HG03064 (cell line): ENCODE results near the gene WSCD1.

Experiments used
- ATAC-seq: cut with Tn5 transposase; IDR thresholded peaks from one replicate; pipeline ENCODE4 v1.9.1; 2021; ENCODE audit warnings: low read depth; ENCODE audit not compliant: unreplicated experiment

Gene WSCD1

GRCh38 chr17:6084311-6085161 lies 14.4 kb downstream of the WSCD1 start:
- no peak for ATAC-seq

DNA sequence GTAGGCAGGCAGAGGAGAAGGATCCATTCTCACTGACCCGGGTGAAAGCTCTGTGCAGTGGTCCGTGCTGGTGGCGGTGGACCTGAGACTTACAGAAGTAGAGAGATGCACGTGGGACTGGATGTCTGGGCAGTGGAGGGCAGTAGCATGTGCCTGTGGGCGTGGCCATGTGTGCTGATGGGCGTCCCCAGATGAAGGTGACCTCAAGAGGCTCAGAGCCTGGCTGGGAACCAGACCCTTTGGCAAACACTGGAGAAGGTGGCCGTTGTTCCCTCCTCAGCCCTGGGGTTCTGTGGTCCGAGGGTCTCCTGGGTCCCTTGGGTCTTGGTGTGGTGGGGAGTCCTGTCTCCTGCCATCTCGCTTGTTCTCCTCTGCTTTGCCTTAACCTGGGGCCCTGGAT lies 15.6 kb downstream of the WSCD1 start:
- ATAC-seq = no peak

DNA sequence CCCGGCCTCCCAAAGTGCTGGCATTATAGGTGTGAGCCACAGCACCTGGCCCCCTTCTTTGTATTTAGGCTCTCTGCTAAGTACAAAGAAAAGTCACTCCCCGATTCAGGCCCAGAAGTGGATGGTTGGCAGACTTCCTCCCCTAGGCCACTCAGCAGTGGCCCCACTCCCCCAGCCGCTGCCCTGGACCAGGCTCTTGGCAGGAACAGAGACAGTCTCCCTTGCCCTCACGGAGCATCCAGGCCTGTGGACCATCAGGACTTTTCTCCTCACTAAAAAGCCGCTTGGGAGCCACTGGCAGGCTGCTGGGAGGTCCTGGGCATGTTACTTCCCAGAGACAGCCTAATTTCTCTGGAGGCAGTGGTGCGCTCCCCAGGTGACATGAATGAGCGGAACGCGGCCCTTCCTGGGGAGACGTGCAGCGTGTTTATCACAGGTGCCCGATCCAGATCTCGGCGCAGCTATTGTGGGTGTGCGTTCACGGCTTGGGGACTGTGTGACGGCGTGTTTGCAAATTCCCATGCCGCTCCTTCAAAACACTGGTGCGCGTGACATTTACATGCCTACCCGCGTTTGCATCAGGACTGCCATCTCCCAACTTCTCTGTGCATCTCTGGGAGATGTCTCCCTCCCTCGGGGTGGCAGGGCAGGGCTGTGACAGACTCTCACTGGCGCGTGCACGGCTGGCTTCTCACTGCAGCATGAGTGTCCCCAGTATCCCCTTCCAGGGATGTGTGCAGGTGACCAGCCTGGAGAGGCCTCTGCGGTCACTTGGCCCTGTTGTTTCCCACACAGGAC lies 16.6 kb downstream of the WSCD1 start:
- no peak for ATAC-seq

DNA sequence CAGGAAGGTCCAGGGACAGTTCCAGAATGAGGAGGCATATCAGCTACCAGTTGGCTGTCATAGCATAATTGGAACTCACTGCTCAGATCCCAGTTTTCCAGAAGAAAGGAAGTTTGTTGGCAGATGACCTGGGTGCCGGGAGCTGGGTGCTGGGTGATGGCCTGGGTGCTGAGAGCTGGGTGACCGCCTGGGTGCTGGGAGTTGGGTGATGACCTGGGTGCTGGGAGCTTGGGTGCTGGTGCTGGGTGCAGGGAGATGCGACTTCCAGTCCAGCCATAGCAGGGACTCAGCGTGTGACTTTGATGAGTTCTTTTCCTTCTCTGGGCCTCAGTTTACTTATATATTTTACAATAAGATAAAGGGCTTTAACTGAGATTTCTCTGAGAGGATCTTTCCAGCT lies 18.0 kb downstream of the WSCD1 start:
- no peak for ATAC-seq

- no peak for ATAC-seq
These were observed 20.1 kb downstream of the WSCD1 start for GRCh38 chr17:6090253-6090652.

DNA sequence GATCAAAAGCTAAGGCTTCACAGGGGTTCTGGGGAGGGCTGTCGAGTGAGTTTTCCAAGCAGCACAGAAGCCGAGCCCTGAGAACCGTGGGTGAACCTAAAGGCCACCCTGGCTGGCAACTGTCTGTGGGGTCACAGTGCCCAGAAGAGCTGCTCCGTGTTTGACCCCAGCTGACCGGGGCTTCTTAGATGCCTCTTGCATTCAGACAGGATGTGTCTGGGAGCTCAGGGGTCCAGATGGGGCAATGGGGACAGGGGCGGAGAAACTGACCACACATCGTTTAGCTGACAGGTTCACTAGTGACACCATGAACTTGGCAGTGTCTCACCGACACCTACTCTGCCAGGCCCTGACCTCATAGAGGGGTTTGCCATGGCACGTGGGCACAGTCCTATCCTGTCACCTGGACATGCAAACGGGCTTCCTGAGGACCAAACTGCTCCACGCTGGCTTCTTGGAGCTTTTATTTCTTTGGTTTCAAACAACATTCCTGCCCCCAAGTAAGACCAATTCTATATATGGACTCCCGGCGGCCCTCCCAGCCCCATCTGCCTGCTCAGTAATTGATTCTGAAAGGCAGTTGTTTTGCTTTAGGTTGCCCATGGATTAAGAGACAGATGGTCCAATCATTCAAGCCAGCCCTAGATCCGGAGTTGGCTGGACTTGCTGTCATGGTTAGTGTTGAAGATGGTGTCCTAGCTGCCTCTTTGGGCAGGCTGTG lies 22.2 kb downstream of the WSCD1 start:
- ATAC-seq = no peak

DNA sequence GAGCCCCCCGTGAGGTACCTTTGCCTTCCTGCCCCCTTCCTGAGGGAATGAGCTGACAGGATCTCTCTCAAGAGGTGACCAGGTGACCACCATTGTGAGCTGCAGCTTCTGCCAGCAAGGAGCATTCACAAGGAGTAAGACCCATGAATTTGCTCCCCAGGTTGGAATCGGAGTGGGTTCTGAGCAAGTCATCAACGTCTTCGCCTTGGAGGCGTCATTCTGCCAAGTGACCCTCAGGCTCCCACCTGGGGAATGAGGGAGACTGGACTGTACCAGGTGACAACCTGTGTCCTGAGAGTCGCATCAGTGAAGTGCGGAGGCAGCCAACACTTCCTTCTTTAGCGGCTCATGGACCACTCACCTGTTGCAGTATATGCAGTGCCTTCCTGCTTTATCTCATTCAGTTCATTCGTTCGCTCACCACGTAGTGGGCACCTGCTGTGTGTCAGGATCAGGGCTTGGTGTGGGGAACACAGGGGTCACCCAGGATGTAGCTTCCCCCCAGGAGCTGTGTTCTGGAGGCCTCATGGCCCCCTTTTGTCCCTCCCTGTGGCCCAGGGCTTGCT lies 22.8 kb downstream of the WSCD1 start:
- ATAC-seq = no peak

- no peak for ATAC-seq
These were observed 24.3 kb downstream of the WSCD1 start for GRCh38 chr17:6094453-6094852.

DNA sequence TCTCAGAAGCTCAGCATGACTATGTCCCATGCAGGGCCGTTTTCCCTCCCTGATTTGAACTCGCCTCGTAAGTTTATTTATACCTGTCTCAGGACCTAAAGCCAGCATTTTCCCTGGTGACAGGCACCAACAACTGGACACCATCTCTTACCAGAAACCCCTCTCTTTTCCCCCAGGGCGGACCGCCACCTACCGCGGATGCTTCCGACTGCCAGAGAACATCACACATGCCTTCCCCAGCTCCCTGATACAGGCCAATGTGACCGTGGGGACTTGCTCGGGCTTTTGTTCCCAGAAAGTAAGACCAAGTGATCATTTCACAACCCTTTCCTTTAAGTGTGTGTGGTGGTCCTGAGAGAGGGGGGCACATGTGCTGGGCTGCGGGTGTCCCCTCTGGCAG lies 24.7 kb downstream of the WSCD1 start:
- no peak for ATAC-seq

- ATAC-seq = no peak
These were observed 25.3 kb downstream of the WSCD1 start for GRCh38 chr17:6095501-6095900.

GRCh38 chr17:6096201-6097004 lies 26.2 kb downstream of the WSCD1 start:
- ATAC-seq = no peak

DNA sequence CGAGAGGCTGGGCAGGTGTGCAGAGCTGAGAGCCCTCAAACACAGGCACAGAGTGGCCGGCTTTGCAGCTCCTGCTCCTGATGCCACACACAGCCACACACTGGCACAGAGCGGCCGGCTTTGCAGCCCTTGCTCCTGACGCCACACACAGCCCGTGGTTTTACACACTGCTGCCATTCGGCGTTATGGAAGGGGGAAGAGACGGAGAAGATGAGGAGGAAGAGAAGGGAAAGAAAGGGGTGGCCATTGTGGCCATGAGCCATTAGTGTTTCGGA lies 26.8 kb downstream of the WSCD1 start:
- ATAC-seq = no peak

DNA sequence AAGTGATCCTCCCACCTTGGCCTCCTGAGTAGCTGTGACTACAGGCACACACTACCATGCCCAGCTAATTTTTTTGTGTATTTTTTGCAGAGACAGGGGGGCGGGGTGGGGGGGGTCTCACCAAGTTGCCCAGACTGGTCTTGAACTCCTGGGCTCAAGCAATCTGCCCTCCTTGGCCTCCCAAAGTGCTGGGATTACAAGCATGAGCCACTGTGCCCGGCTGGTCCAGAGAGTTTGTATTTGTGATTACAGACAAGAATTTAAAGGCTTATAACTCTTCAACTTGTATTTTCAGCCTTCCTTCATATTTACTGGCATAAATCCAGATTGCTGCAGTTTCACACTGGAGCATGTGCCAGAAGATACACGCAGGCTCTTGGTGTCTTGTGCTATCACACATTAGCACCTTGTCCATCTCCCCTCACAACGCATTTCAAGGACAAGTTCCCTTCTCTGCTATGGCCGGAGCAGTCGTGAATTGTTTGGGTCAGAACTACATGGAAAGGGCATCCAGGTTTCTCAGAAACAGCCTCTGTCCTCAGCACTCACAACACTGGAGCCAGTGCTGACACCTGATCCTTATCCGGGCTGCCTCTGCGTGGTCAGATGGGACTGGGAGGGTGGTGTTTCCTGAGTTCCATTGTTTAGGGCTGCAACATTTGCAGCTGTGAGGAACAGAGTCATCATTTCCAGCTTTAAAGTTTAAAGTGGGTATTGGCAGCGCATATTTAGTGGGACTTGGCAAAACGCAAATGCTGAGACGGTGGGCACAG lies 28.1 kb downstream of the WSCD1 start:
- no peak for ATAC-seq

DNA sequence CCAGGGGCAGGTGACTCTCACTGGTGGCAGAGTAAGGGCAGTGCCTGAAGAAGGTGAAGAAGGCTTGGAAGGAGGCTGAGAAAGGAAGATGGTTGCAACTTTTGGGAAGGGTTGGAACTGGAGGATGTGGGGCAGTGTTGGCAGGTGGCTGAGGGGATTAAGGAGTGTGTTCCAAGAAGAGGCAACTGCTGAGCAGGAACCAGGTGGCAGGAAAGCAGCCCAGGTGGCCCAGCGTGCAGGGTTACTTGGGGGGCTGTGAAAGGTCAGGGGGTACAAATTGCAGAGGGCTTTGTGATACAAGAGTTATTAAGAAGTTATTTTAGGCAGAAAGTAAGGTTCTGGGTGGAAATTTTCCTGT lies 28.6 kb downstream of the WSCD1 start:
- no peak for ATAC-seq

DNA sequence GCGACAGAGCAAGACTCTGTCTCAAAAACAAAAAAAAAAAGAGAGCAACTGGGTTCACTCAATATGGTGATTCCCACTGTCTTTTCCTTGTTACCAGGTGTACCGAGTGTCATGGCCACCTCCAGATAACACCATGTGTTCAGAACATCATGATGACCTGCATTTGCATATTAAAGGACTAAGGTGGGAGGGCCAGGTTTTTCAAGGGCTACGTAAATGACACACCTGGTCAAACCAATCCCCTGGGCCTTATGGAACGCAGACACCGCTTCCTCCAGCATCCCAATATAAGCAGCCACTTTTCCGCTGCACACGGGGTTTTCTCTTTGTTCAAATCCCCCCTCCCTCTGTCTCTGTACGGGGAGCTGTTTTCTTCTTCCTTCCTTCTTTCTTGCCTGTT lies 29.3 kb downstream of the WSCD1 start:
- no peak for ATAC-seq

DNA sequence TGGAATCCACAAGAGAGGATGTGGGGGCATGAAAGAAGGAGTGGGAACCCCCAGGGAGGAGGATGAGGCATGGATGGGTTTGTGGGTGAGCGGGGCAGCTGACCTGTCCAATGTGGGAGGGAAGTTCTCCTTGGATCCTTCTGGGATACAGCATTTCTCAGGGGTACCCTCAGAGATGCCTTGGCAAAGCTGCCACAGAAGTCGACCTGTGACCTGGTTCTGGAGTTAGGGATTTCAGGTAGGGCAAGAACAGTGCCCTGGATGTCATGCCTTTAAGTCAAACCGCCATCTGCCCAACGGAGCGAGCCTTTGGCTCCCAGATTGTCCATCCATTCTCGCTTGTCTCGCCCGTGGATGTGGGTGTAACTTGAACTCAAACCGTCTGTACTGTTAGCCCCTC lies 30.0 kb downstream of the WSCD1 start:
- ATAC-seq = no peak

GRCh38 chr17:6100891-6101500 lies 30.8 kb downstream of the WSCD1 start:
- no peak for ATAC-seq

DNA sequence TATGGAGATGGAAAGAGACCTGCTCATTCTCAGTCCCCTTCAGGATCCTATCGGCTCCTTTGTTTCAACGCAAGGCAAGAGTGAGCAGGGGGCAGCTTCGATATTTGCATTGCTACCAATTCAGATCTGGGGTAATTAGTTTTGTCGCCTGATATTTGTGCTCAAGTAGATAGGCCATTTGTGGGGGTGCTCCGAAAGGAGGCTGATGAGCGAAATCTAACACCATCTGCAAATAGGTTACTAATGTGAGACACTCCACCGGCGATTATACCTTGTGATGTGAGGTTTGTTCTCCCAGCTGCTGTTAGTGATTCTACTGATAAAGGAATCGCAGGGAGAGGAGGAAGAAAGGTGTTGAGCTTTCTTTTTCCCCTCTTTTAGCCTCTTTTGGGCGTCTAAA lies 31.5 kb downstream of the WSCD1 start:
- ATAC-seq = no peak

DNA sequence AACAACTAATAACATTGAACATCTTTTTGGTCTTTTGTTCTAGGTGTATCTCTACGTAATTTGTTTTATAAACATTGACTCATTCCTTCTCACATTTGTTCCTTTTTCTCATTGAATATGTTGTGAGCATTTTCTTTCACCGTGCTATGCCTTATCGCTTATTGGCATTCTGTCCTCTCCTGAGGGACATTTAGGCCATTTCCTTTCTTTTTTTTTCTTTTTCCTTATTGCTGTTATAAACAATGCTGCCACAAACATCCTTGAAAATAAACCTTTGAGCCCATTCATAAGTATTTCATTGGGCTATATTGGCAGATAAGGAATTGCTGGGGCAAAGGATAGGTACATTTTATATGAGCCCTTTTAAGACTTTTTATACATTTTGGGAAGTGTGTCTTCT lies 32.4 kb downstream of the WSCD1 start:
- ATAC-seq = no peak
